ENCODE results near the gene NFIC.
"Not testable (repeated sequence)": the region's sequence is repeated elsewhere in the genome, so short reads cannot be mapped to it uniquely, and the experiment has no call there.

NFIC gene

GRCh38 chr19:3448616-3449334 lies 82.4 kb downstream of the NFIC start:
- no peak for ATAC-seq (ENCODE audit: low read depth)
- no peaks in the 10 kb centered on the region for H3K27me3 ChIP-seq (ENCODE audit: insufficient read depth, poor library complexity, severe bottlenecking)
- no peaks in the 10 kb centered on the region for H3K9me3 ChIP-seq (ENCODE audit: severe bottlenecking)

GRCh38 chr19:3450796-3451411 lies 84.5 kb downstream of the NFIC start:
- Histone ChIP-seq H3K4me3 (ENCODE audit: severe bottlenecking) (no peak overlapping the region), H3K27me3 (ENCODE audit: insufficient read depth, poor library complexity, severe bottlenecking) (no peaks in the 10 kb centered on the region), H3K36me3 (ENCODE audit: low read depth) (peaks cover 68% of the 10 kb centered on the region), H3K4me1 (ENCODE audit: insufficient read depth, poor library complexity, severe bottlenecking) (no peaks in the 10 kb centered on the region), H3K9me3 (ENCODE audit: severe bottlenecking) (no peaks in the 10 kb centered on the region), H3K27ac (ENCODE audit: poor library complexity, severe bottlenecking) (peak overlapping the region; percentile 58)
- TF ChIP-seq CTCF (IDR thresholded peaks at IDR 0.05; ENCODE audit: poor library complexity, severe bottlenecking): no peak
- ATAC-seq (ENCODE audit: low read depth) (peak; percentile 88), DNase-seq (ENCODE audit: low spot score) (peak; percentile 81)

More at GRCh38 chr19:3448616-3449334, 82.4 kb downstream of the NFIC start:
- Histone ChIP-seq H3K36me3 (ENCODE audit: low read depth) (peaks cover 62% of the 10 kb centered on the region), H3K4me3 (ENCODE audit: severe bottlenecking) (no peak overlapping the region), H3K27ac (ENCODE audit: poor library complexity, severe bottlenecking) (no peak overlapping the region), H3K4me1 (ENCODE audit: insufficient read depth, poor library complexity, severe bottlenecking) (no peaks in the 10 kb centered on the region)
- no peak for DNase-seq (ENCODE audit: low spot score)
- TF ChIP-seq CTCF (IDR thresholded peaks at IDR 0.05; ENCODE audit: poor library complexity, severe bottlenecking): no peak

- Histone ChIP-seq H3K9me3 (ENCODE audit: severe bottlenecking) (no peaks in the 10 kb centered on the region), H3K27me3 (ENCODE audit: insufficient read depth, poor library complexity, severe bottlenecking) (no peaks in the 10 kb centered on the region), H3K4me3 (ENCODE audit: severe bottlenecking) (no peak overlapping the region), H3K4me1 (ENCODE audit: insufficient read depth, poor library complexity, severe bottlenecking) (no peaks in the 10 kb centered on the region), H3K36me3 (ENCODE audit: low read depth) (peaks cover 69% of the 10 kb centered on the region), H3K27ac (ENCODE audit: poor library complexity, severe bottlenecking) (peak overlapping the region; percentile 58)
- DNase-seq (ENCODE audit: low spot score) (no peak), ATAC-seq (ENCODE audit: low read depth) (no peak)
- TF ChIP-seq CTCF (IDR thresholded peaks at IDR 0.05; ENCODE audit: poor library complexity, severe bottlenecking): no peak
These were observed 85.1 kb downstream of the NFIC start for GRCh38 chr19:3451451-3451866.

- ATAC-seq (ENCODE audit: low read depth) (no peak), DNase-seq (ENCODE audit: low spot score) (no peak)
- Histone ChIP-seq H3K4me3 (ENCODE audit: severe bottlenecking) (no peak overlapping the region), H3K9me3 (ENCODE audit: severe bottlenecking) (no peaks in the 10 kb centered on the region), H3K4me1 (ENCODE audit: insufficient read depth, poor library complexity, severe bottlenecking) (no peaks in the 10 kb centered on the region), H3K27me3 (ENCODE audit: insufficient read depth, poor library complexity, severe bottlenecking) (no peaks in the 10 kb centered on the region), H3K27ac (ENCODE audit: poor library complexity, severe bottlenecking) (no peak overlapping the region), H3K36me3 (ENCODE audit: low read depth) (peaks cover 71% of the 10 kb centered on the region)
- no peak for TF ChIP-seq CTCF (IDR thresholded peaks at IDR 0.05; ENCODE audit: poor library complexity, severe bottlenecking)
These were observed 86.0 kb downstream of the NFIC start for GRCh38 chr19:3452171-3452941.

- H3K27me3 ChIP-seq (ENCODE audit: insufficient read depth, poor library complexity, severe bottlenecking); DNase-seq (ENCODE audit: low spot score); H3K9me3 ChIP-seq (ENCODE audit: severe bottlenecking); H3K4me1 ChIP-seq (ENCODE audit: insufficient read depth, poor library complexity, severe bottlenecking); H3K4me3 ChIP-seq (ENCODE audit: severe bottlenecking); H3K27ac ChIP-seq (ENCODE audit: poor library complexity, severe bottlenecking); ATAC-seq (ENCODE audit: low read depth): not testable (repeated sequence)
- H3K36me3 ChIP-seq (ENCODE audit: low read depth): peaks cover 71% of the 10 kb centered on the region
These were observed 86.5 kb downstream of the NFIC start for GRCh38 chr19:3452942-3453214.
